ENCODE results near the gene BTG2.

The BTG2 gene

GRCh38 chr1:203351037-203351625, 45.8 kb downstream of the BTG2 start, which contains the start of gene FMOD:
TSS of gene FMOD (minus strand) at chr1:203351122. CDS start at chr1:203348270, 2,852 bp downstream.
- Histone ChIP-seq H4K91ac (ENCODE audit: low read depth, low read length, poor library complexity) (no peak within 1 kb of the TSS), H3K4me1 (ENCODE audit: control insufficient read depth in 2 of 2, insufficient read depth in 1 of 2, low read depth in 1 of 2, low read length in 2 of 2) (peaks cover 0 to 2% of the 10 kb centered on the region in 2 donors), H3K27ac (replicated peaks; ENCODE audit: low read length) (no peak within 1 kb of the TSS), H2AFZ (ENCODE audit: low read length) (no peak within 1 kb of the TSS), H3K14ac (ENCODE audit: low read length) (no peak within 1 kb of the TSS), H3K18ac (ENCODE audit: low read length) (peak within 1 kb of the TSS; percentile 17), H4K8ac (ENCODE audit: low read depth, low read length) (no peak within 1 kb of the TSS), H2BK120ac (ENCODE audit: low read depth, low read length) (no peak within 1 kb of the TSS), H3K9me3 (replicated peaks in 1 of 2; ENCODE audit: control insufficient read depth in 2 of 2, insufficient read depth in 1 of 2, low read depth in 1 of 2, low read length in 2 of 2) (no peaks in the 10 kb centered on the region), H2BK15ac (ENCODE audit: low read length) (no peak within 1 kb of the TSS), H2AK5ac (ENCODE audit: low read depth, low read length) (no peak within 1 kb of the TSS), H2BK12ac (ENCODE audit: low read length) (no peak within 1 kb of the TSS), H3K4ac (ENCODE audit: low read length) (no peak within 1 kb of the TSS), H3K79me1 (ENCODE audit: low read depth, low read length) (no peaks in the 10 kb centered on the region), H3K4me2 (ENCODE audit: insufficient read depth, low read length, poor library complexity, severe bottlenecking) (no peak within 1 kb of the TSS), H3K23ac (ENCODE audit: low read depth, low read length, poor library complexity) (no peak within 1 kb of the TSS), H3K27me3 (ENCODE audit: control insufficient read depth in 3 of 3, insufficient read depth in 3 of 3, low read depth in 1 of 3, low read length in 3 of 3) (peaks cover 0 to 56% (median 0%) of the 10 kb centered on the region in 3 experiments), H2BK5ac (ENCODE audit: low read length) (no peak within 1 kb of the TSS), H3K9ac (ENCODE audit: low read depth, low read length, poor library complexity) (no peak within 1 kb of the TSS), H3K4me3 (ENCODE audit: low read length in 2 of 2) (no peak within 1 kb of the TSS), H3K36me3 (replicated peaks in 1 of 2; ENCODE audit: control insufficient read depth in 2 of 2, insufficient read depth in 2 of 2, low read length in 2 of 2) (no peaks in the 10 kb centered on the region)
- DNase-seq (ENCODE audit: low spot score), result no peak
- no CpG with 5 or more reads among the region's 17 CpGs for WGBS, 2 donors (ENCODE audit: extremely low coverage in 2 of 2, insufficient read length in 2 of 2, insufficient replicate concordance in 1 of 2)

GRCh38 chr1:203353486-203353885, 48.2 kb downstream of the BTG2 start:
- Histone ChIP-seq H3K4me2 (ENCODE audit: insufficient read depth, low read length, poor library complexity, severe bottlenecking) (no peak overlapping the region), H2AFZ (ENCODE audit: low read length) (no peak overlapping the region), H3K4me1 (ENCODE audit: control insufficient read depth in 2 of 2, insufficient read depth in 1 of 2, low read depth in 1 of 2, low read length in 2 of 2) (peaks cover 0 to 1% of the 10 kb centered on the region in 2 donors), H2BK15ac (ENCODE audit: low read length) (no peak overlapping the region), H2BK120ac (ENCODE audit: low read depth, low read length) (no peak overlapping the region), H2AK5ac (ENCODE audit: low read depth, low read length) (no peak overlapping the region), H3K9me3 (replicated peaks in 1 of 2; ENCODE audit: control insufficient read depth in 2 of 2, insufficient read depth in 1 of 2, low read depth in 1 of 2, low read length in 2 of 2) (no peaks in the 10 kb centered on the region), H3K4me3 (ENCODE audit: low read length in 2 of 2) (no peak overlapping the region), H4K91ac (ENCODE audit: low read depth, low read length, poor library complexity) (no peak overlapping the region), H3K27ac (replicated peaks; ENCODE audit: low read length) (no peak overlapping the region), H3K23ac (ENCODE audit: low read depth, low read length, poor library complexity) (no peak overlapping the region), H3K4ac (ENCODE audit: low read length) (no peak overlapping the region), H3K9ac (ENCODE audit: low read depth, low read length, poor library complexity) (no peak overlapping the region), H3K14ac (ENCODE audit: low read length) (no peak overlapping the region), H2BK12ac (ENCODE audit: low read length) (no peak overlapping the region), H3K36me3 (replicated peaks in 1 of 2; ENCODE audit: control insufficient read depth in 2 of 2, insufficient read depth in 2 of 2, low read length in 2 of 2) (no peaks in the 10 kb centered on the region), H4K8ac (ENCODE audit: low read depth, low read length) (no peak overlapping the region), H3K18ac (ENCODE audit: low read length) (no peak overlapping the region), H3K79me1 (ENCODE audit: low read depth, low read length) (no peaks in the 10 kb centered on the region), H2BK5ac (ENCODE audit: low read length) (no peak overlapping the region), H3K27me3 (ENCODE audit: control insufficient read depth in 3 of 3, insufficient read depth in 3 of 3, low read depth in 1 of 3, low read length in 3 of 3) (peaks cover 0 to 38% (median 0%) of the 10 kb centered on the region in 3 experiments)
- no CpG with 5 or more reads among the region's 8 CpGs for WGBS, 2 donors (ENCODE audit: extremely low coverage in 2 of 2, insufficient read length in 2 of 2, insufficient replicate concordance in 1 of 2)
- DNase-seq (ENCODE audit: low spot score), result no peak

GRCh38 chr1:203354246-203354645, 48.9 kb downstream of the BTG2 start:
- Histone ChIP-seq H3K14ac (ENCODE audit: low read length) (no peak overlapping the region), H4K8ac (ENCODE audit: low read depth, low read length) (no peak overlapping the region), H3K27ac (replicated peaks; ENCODE audit: low read length) (no peak overlapping the region), H2BK15ac (ENCODE audit: low read length) (no peak overlapping the region), H3K4ac (ENCODE audit: low read length) (no peak overlapping the region), H3K4me2 (ENCODE audit: insufficient read depth, low read length, poor library complexity, severe bottlenecking) (no peak overlapping the region), H2BK12ac (ENCODE audit: low read length) (no peak overlapping the region), H3K36me3 (replicated peaks in 1 of 2; ENCODE audit: control insufficient read depth in 2 of 2, insufficient read depth in 2 of 2, low read length in 2 of 2) (no peaks in the 10 kb centered on the region), H3K4me1 (ENCODE audit: control insufficient read depth in 2 of 2, insufficient read depth in 1 of 2, low read depth in 1 of 2, low read length in 2 of 2) (peaks cover 0 to 1% of the 10 kb centered on the region in 2 donors), H2AK5ac (ENCODE audit: low read depth, low read length) (no peak overlapping the region), H3K9ac (ENCODE audit: low read depth, low read length, poor library complexity) (no peak overlapping the region), H3K23ac (ENCODE audit: low read depth, low read length, poor library complexity) (no peak overlapping the region), H3K27me3 (ENCODE audit: control insufficient read depth in 3 of 3, insufficient read depth in 3 of 3, low read depth in 1 of 3, low read length in 3 of 3) (peaks cover 0 to 42% (median 0%) of the 10 kb centered on the region in 3 experiments), H2BK120ac (ENCODE audit: low read depth, low read length) (no peak overlapping the region), H3K18ac (ENCODE audit: low read length) (no peak overlapping the region), H3K9me3 (replicated peaks in 1 of 2; ENCODE audit: control insufficient read depth in 2 of 2, insufficient read depth in 1 of 2, low read depth in 1 of 2, low read length in 2 of 2) (no peaks in the 10 kb centered on the region), H3K79me1 (ENCODE audit: low read depth, low read length) (no peaks in the 10 kb centered on the region), H2BK5ac (ENCODE audit: low read length) (no peak overlapping the region), H4K91ac (ENCODE audit: low read depth, low read length, poor library complexity) (no peak overlapping the region), H3K4me3 (ENCODE audit: low read length in 2 of 2) (no peak overlapping the region), H2AFZ (ENCODE audit: low read length) (no peak overlapping the region)
- DNase-seq (ENCODE audit: low spot score), result no peak
- no CpG with 5 or more reads among the region's 2 CpGs for WGBS, 2 donors (ENCODE audit: extremely low coverage in 2 of 2, insufficient read length in 2 of 2, insufficient replicate concordance in 1 of 2)

GRCh38 chr1:203359010-203359571, 53.8 kb downstream of the BTG2 start:
- no peak overlapping the region for H3K27ac ChIP-seq (replicated peaks; ENCODE audit: low read length)
- no peak overlapping the region for H3K18ac ChIP-seq (ENCODE audit: low read length)
- H3K27me3 ChIP-seq (ENCODE audit: control insufficient read depth in 3 of 3, insufficient read depth in 3 of 3, low read depth in 1 of 3, low read length in 3 of 3), result peaks cover 0 to 57% (median 0%) of the 10 kb centered on the region in 3 experiments
- no peaks in the 10 kb centered on the region for H3K9me3 ChIP-seq (replicated peaks in 1 of 2; ENCODE audit: control insufficient read depth in 2 of 2, insufficient read depth in 1 of 2, low read depth in 1 of 2, low read length in 2 of 2)
- H3K4me2 ChIP-seq (ENCODE audit: insufficient read depth, low read length, poor library complexity, severe bottlenecking), result no peak overlapping the region
- no peak overlapping the region for H2BK15ac ChIP-seq (ENCODE audit: low read length)
- H3K4me3 ChIP-seq (ENCODE audit: low read length in 2 of 2), result no peak overlapping the region
- H2BK120ac ChIP-seq (ENCODE audit: low read depth, low read length), result no peak overlapping the region
- no peak overlapping the region for H4K8ac ChIP-seq (ENCODE audit: low read depth, low read length)
- peaks cover 0 to 17% of the 10 kb centered on the region in 2 donors for H3K4me1 ChIP-seq (ENCODE audit: control insufficient read depth in 2 of 2, insufficient read depth in 1 of 2, low read depth in 1 of 2, low read length in 2 of 2)
- no peak overlapping the region for H2AK5ac ChIP-seq (ENCODE audit: low read depth, low read length)
- no peak overlapping the region for H2AFZ ChIP-seq (ENCODE audit: low read length)
- no peak overlapping the region for H2BK5ac ChIP-seq (ENCODE audit: low read length)
- no peak overlapping the region for H3K9ac ChIP-seq (ENCODE audit: low read depth, low read length, poor library complexity)
- no peak for DNase-seq (ENCODE audit: low spot score)
- H3K4ac ChIP-seq (ENCODE audit: low read length), result no peak overlapping the region
- H2BK12ac ChIP-seq (ENCODE audit: low read length), result no peak overlapping the region
- no peak overlapping the region for H3K23ac ChIP-seq (ENCODE audit: low read depth, low read length, poor library complexity)
- H4K91ac ChIP-seq (ENCODE audit: low read depth, low read length, poor library complexity), result no peak overlapping the region
- H3K14ac ChIP-seq (ENCODE audit: low read length), result no peak overlapping the region
- H3K79me1 ChIP-seq (ENCODE audit: low read depth, low read length), result no peaks in the 10 kb centered on the region
- no peaks in the 10 kb centered on the region for H3K36me3 ChIP-seq (replicated peaks in 1 of 2; ENCODE audit: control insufficient read depth in 2 of 2, insufficient read depth in 2 of 2, low read length in 2 of 2)

All from neuronal stem cell (in vitro differentiated cells).